Stimulated activated naive CD4-positive, alpha-beta T cell (primary cell): ENCODE results near the gene TCF3.

ENCODE experiments used
- DNase-seq, 6 experiments: peaks; one replicate each; lab custom pipeline; 2025; lab: John Stamatoyannopoulos, UW

TCF3 gene

GRCh38 chr19:1580957-1581356, 71.5 kb downstream of the TCF3 start:
- DNase-seq, result no peak

- DNase-seq, result no peak
Measured at GRCh38 chr19:1580382-1580781, 72.0 kb downstream of the TCF3 start.

DNA sequence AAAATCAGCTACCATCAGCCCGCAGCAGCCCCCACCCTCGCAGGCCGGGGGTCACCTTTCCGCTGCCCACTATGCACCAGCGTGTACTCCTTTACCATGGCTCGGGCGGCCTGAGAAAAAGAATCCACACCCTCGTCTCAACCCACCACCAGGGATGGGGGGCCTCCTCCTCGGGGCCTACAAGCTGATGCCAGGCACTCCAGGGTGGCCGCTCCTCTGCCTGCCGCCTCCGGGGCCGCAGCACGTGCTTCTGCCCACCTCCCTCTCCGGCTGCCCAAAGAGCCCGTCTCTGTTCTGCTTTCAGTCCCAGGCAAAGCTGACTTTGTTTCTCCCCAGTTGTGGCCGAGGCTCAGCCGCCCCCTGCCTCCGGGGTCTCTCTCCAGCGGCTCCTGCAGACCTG, 73.2 kb downstream of the TCF3 start:
- DNase-seq, result no peak

- no peak for DNase-seq
Measured at GRCh38 chr19:1577929-1578618, 74.3 kb downstream of the TCF3 start.

DNA sequence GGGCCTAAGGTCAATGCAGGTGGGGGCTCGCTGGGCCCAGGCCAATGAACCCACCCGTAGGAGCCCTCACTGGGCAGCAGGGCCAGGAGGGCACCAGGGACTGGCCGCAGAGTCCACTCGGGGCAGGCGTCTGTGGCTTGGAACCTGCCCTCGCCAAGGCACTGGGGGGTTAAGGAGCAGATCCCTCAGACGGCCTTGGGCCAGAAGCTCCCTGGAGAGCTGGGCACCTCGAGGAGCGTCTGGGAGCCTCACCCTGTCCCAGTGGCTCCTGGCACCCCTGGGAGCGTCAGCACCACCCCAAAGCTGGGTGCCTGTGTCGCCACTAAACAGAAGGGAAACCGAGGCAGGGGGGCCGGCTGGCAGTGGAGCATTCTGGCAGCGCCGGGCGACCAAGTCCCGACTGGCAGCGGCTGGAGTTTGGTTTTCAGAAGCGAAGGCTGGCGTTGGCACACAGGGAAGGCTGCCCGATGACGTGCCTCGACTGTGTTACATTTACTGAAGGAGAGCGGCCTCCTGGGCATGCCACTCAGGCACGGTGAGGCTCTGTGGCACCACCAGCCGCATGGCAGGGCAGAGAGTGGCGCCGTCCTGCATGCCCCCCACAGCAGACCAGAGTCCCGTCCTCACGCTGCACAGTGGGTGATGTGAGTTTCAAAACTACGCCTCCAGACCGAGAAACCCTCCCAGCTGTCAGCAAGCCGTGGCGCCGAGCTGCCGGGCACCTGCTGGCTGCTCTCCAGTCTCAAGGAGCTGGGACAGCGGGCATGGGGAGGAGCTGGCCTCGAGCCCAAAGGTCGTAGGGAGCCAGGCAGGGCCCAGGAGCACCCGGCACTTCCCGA, 75.1 kb downstream of the TCF3 start:
- DNase-seq, result no peak

DNA sequence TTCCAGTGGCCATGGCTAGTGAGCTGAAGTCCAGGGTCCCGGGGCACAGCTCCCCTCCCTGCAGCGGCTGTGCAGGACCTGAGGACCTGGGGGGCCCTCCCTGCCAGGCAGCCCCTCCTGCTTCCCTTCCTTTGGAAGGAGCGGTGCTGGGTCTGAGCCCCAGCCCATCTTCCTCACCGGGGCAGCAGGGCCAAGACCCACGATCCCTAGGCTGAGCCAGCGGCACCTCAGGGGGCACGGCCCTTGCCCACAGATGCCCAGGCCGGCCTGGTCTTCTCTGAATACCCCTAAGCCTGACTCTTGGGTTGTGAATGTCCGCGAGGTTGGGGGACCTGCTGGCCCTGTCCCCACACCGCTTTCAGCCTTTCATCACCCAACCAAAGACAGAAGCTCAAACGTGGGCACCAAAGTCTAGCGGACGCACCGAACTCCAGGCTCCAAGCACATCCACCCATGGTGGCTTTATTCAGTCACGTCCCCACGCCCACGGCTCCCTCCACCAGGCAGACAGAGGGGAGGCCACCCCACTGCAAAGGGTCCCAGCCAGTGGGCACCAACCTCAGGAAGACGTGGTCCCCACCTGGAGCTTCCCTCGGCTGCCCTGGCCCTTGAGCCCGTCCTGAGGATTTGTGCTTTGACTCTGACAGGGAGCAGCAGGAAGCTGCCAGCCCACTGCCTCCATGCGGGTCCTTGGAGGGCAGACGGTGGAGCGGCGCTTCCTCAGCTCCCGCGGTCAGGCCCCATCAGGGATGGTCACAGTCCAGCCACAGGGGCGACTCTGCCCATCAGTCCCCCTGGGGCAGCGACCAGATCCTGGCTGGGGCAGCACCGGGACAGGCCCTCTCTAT, 75.9 kb downstream of the TCF3 start:
- DNase-seq, result no peak

DNA sequence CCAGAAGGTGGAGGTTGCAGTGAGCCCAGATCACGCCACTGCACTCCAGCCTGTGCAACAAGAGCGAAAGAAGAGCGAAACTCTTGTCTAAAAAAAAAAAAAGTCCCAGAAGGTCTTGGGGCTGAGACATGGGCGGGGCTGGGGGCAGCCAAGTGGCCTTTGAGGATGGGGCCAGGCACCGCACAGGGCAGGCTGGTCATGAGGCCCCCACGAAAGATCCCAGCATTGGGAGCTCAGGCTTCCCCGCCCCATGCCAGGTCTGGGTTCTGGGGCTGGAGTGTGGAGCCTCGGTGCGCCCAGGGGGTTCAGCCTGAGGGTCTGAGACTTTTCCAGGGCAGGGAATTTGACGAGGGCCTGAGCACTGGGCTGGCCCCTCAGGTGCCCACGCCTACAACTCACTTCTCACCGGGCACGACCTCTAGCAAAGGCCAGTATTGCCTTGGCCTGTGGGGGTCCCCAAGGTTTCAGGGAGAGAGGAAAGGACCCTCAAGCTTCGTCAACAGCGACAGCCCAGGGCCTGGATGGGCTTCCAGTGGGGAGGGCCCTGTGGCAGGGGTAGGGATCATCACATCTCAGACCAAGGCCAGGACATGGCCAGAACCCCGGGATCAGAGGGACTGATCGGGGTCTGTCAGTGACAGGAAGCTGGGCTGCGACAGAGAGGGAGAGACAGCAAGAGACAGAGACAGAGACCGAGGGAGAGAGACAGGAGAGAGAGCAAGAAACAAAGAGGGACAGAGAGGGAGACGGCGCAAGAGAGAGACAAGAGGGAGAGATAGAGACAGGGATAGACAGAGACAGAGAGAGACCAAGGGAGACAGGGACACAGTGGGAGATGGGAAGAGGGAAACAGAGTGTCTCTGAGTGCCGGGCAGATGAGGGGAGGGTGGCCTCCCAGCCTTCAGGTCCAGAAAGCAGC, 76.8 kb downstream of the TCF3 start:
- DNase-seq, result no peak

GRCh38 chr19:1574354-1575136, 77.9 kb downstream of the TCF3 start:
- DNase-seq, result no peak

DNA sequence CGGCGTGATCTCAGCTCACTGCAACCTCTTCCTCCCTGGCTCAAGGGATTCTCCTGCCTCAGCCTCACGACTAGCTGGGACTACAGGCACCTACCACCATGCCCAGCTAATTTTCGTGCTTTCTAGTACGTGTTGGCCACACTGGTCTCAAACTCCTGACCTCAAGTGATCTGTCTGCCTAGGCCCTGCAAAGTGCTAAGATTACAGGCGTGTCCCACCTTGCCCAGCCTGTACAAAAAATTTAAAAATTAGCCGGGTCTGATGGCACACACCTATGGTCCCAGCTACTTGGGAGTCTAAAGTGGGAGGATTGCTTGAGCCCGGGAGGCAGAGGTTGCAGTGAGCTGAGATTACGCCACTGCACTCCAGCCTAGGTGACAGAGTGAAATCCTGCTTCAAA, 79.6 kb downstream of the TCF3 start:
- no peak for DNase-seq

GRCh38 chr19:1571358-1571757, 81.1 kb downstream of the TCF3 start:
- no peak for DNase-seq

- no peak for DNase-seq
Measured at GRCh38 chr19:1570836-1571235, 81.6 kb downstream of the TCF3 start.

GRCh38 chr19:1569997-1570396, 82.4 kb downstream of the TCF3 start:
- DNase-seq, result no peak

- peak; percentile 52 to 85 (median 78) for DNase-seq
Measured at GRCh38 chr19:1568320-1569019, 83.9 kb downstream of the TCF3 start, which contains the start of gene MEX3D. MEX3D (minus strand) TSS chr19:1568325; CDS start chr19:1568058, 267 bp downstream.

DNA sequence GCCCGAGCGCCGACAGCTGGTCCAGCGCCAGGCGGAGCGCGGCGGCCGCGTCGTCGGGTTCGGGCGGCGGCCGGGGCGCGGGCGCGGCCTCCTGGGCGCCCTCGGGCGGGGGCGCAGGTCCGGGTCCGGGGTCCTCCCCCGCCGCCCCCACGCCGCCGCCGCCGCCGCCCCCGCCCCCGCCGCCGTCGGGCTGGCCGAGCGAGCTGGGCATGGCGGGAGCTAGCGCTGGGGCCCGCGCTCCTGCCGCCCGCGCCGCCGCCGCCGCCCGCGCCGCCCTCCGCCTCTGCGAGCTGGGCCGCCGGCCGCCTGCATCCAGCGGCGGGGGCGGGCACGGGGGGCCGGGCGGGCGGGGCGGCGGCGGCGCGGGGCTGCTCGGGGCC, 84.6 kb downstream of the TCF3 start:
- no peak for DNase-seq

DNA sequence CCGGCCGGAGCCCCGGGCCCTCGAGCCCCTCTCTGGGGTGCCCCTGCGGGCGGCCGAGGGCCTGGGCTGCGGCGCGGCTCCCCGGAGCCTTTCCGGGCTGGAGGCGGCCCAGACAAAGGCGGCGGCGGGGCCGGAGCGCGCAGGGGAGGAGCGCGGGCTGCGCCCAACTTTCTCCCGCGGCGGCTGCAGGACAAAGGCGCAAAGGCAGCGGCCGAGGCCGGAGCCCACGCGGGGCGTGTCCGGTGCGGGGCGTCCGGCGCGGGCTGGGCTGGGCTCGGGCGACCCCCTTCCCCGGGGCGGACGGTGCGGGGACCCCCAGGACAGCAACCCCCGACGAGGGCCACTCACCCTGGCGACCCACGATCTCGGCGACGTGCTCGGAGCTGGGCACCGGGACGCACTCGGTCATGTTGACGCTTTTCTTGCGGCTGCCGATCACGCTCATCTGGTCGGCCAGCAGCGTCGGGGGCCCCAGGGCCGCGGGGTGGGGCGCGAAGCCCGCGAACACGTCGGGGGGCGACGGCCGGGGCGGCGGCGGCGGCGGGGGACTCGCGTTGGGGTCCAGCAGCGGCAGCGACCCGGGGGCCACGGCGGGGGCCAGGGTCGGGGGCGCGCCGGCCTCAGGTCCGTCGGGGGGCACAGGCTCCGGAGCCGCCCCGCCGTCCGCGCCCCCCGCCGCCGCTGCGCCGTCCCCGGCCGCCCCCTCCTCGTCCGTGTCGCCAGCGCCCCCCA, 85.1 kb downstream of the TCF3 start:
- peak in 2 of 6 experiments; percentile 8 to 28 for DNase-seq

- peak in 2 of 6 experiments; percentile 25 to 28 for DNase-seq
Measured at GRCh38 chr19:1566392-1567115, 85.9 kb downstream of the TCF3 start.

DNA sequence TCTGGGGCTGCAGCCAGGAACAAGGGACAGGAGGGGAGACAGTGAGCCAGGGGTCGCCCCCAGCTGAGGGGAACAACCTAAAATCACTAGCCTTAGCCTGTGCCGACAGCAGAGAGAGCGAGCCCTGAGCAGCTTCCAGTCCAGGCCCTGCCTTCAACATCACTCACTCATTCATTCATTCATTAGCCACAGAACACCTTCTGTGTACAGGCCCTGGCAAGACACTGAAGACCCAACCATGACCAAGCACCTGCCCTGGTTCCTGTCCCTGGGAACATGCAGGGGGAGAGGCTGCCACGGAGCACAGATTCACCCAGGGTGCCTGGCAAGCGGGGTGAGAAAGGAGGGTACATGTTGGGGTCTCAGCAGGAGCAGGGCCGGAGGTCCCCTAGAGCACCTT, 89.2 kb downstream of the TCF3 start:
- DNase-seq, result no peak

GRCh38 chr19:1561236-1561842, 91.1 kb downstream of the TCF3 start:
- no peak for DNase-seq
